Sigmoid colon (tissue), 7 donors: ENCODE results near the gene ADAT1. TPM values are rescaled to one million over a fixed set of nuclear protein-coding genes. Genes with fewer than 3 reads are reported as not detected.

Experiments
- DNase-seq: peaks from one replicate; pipeline ENCODE4 v3.0.0-alpha.2; 2019
- H3K27ac ChIP-seq, 4 donors: fragments of 200-600 bp; sonication (generic); one replicate each; pipeline ENCODE4 v1.5.1; 2016 to 2019; ENCODE audit warnings: mild to moderate bottlenecking in 1 of 4
- H3K27me3 ChIP-seq, 3 donors: fragments of 200-600 bp; sonication (generic); one replicate each; pipeline ENCODE4 v1.5.1; 2019; ENCODE audit warnings: mild to moderate bottlenecking in 1 of 3
- H3K36me3 ChIP-seq, 4 donors: fragments of 200-600 bp; sonication (generic); one replicate each; pipeline ENCODE4 v1.5.1; 2016 to 2019
- H3K4me1 ChIP-seq, 4 donors: fragments of 200-600 bp; sonication (generic); one replicate each; pipeline ENCODE4 v1.5.1; 2017 to 2019
- H3K4me3 ChIP-seq, 4 donors: fragments of 200-600 bp; sonication (generic); one replicate each; pipeline ENCODE4 v1.5.1; 2017 to 2019; ENCODE audit warnings: mild to moderate bottlenecking in 2 of 4, moderate library complexity in 1 of 4
- H3K9me3 ChIP-seq, 4 donors: fragments of 200-600 bp in 3 of 4; sonication (generic) in 3 of 4; one replicate each; pipeline versions ENCODE4 v1.5.1 to v1.6.1; 2013 to 2019
- EP300 ChIP-seq, 4 donors: sonication (generic); formaldehyde crosslinking; IDR thresholded peaks; one replicate each; pipeline ENCODE4 v1.6.1; 2017; ENCODE audit warnings: antibody characterized with exemption in 4 of 4
- POLR2A ChIP-seq, 2 donors: fragments of 450-650 bp; IDR thresholded peaks; one replicate each; pipeline ENCODE4 v1.6.1; 2016; ENCODE audit warnings: antibody characterized with exemption in 2 of 2, mild to moderate bottlenecking in 2 of 2, moderate library complexity in 2 of 2
- POLR2AphosphoS5 ChIP-seq, 4 donors: sonication (generic); formaldehyde crosslinking; IDR thresholded peaks; one replicate each; pipeline ENCODE4 v1.6.1; 2017; ENCODE audit warnings: antibody characterized with exemption in 4 of 4
- WGBS, 2 donors: extraction: QIAGEN DNeasy Blood & Tissue Kit; methylation state at CpG; one replicate each; pipeline ENCODE4 v1.1.7; 2013; 5-methylcytosine and 5-hydroxymethylcytosine counted together
- intact Hi-C: fragments of 100-400 bp; cut with DNase I; formaldehyde crosslinking; loops from one replicate; pipeline ENCODE4 v1.15.1; 2023
- polyA plus RNA-seq, 3 donors: library from polyadenylated mRNA; stranded (reverse); fragments of 200-250 nt; gene quantifications; one replicate each; pipeline ENCODE4 v1.2.3, GENCODE V29; 2013
- total RNA-seq, 4 donors: library from RNA; depleted of rRNA; stranded (reverse); fragments of >200 nt; gene quantifications; one replicate each; pipeline ENCODE4 v1.1.0, GENCODE V29; 2016
- TF ChIP-seq, protein P1 (sequence below), 4 experiments: fragments of 450-650 bp in 3 of 4; fragments of 200-600 bp in 1 of 4; IDR thresholded peaks; one replicate each; pipeline ENCODE4 v1.5.1; 2016 to 2019; ENCODE audit warnings: antibody characterized with exemption in 4 of 4, mild to moderate bottlenecking in 3 of 4, moderate library complexity in 2 of 4
- donor health status: healthy with polysubstance abuse.
- donor health status: Bipolar disorder and iron deficiency.
- donor health status: healthy.

ADAT1 gene
- total and polyA plus RNA-seq, 7 donors, result 10.2 to 38.5 (median 23.5) TPM

DNA sequence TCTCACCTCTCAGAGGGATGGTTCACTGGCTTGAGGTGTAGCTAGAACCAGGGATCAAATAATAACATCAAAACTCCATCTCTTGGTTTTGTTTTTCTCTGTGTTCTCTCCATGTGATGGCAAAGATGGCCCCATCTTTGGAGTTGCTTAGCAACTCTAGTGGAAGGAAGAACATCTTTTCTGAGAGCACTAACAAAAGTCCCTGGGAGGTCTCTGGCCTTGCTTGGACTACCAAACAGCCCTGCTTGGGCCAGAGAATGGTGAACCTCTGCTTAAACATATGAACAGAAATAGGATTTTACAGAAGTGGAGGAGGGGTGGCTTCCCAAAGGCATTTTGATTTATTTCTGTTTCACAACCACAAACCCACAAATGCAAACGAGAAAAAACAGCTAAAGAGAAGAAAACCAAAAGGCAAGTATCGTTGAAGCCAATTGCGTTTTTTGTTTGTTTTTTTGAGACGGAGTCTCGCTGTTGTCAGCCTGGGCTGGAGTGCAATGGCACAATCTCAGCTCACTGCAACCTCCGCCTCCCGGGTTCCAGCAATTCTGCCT is 43.7 kb downstream of the ADAT1 start:
- intact Hi-C loops, result loop anchor here (1.0 kb wide), 1 partner anchor 24 kb away; no protein-coding TSS in a partner anchor
- Histone ChIP-seq H3K9me3 (no peaks in the 10 kb centered on the region), H3K27ac (no peak overlapping the region), H3K4me1 (peaks cover 0 to 12% (median 3%) of the 10 kb centered on the region in 4 donors), H3K27me3 (no peaks in the 10 kb centered on the region), H3K36me3 (peaks cover 5 to 60% (median 35%) of the 10 kb centered on the region in 4 donors), H3K4me3 (no peak overlapping the region)
- no peak for TF ChIP-seq EP300 (IDR thresholded peaks at IDR 0.05)
- no peak for TF ChIP-seq POLR2AphosphoS5 (IDR thresholded peaks at IDR 0.05)
- no peak for TF ChIP-seq POLR2A (IDR thresholded peaks at IDR 0.05)
- TF ChIP-seq, protein P1, sequence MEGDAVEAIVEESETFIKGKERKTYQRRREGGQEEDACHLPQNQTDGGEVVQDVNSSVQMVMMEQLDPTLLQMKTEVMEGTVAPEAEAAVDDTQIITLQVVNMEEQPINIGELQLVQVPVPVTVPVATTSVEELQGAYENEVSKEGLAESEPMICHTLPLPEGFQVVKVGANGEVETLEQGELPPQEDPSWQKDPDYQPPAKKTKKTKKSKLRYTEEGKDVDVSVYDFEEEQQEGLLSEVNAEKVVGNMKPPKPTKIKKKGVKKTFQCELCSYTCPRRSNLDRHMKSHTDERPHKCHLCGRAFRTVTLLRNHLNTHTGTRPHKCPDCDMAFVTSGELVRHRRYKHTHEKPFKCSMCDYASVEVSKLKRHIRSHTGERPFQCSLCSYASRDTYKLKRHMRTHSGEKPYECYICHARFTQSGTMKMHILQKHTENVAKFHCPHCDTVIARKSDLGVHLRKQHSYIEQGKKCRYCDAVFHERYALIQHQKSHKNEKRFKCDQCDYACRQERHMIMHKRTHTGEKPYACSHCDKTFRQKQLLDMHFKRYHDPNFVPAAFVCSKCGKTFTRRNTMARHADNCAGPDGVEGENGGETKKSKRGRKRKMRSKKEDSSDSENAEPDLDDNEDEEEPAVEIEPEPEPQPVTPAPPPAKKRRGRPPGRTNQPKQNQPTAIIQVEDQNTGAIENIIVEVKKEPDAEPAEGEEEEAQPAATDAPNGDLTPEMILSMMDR (IDR thresholded peaks at IDR 0.05), result no peak
- 68 to 86% methylated on average over 7 of the region's 7 CpGs for WGBS, 2 donors
- no peak for DNase-seq

- H3K27ac ChIP-seq, result no peak overlapping the region
- WGBS, 2 donors, result 92 to 94% methylated on average over 2 of the region's 2 CpGs
- peaks cover 0 to 13% (median 3%) of the 10 kb centered on the region in 4 donors for H3K4me1 ChIP-seq
- H3K9me3 ChIP-seq, result no peaks in the 10 kb centered on the region
- no peaks in the 10 kb centered on the region for H3K27me3 ChIP-seq
- peaks cover 5 to 66% (median 38%) of the 10 kb centered on the region in 4 donors for H3K36me3 ChIP-seq
- intact Hi-C loops, result loop anchor here (1.0 kb wide), 1 partner anchor 23 kb away; no protein-coding TSS in a partner anchor
- no peak for TF ChIP-seq POLR2AphosphoS5 (IDR thresholded peaks at IDR 0.05)
- TF ChIP-seq EP300 (IDR thresholded peaks at IDR 0.05), result no peak
- TF ChIP-seq, protein P1 (IDR thresholded peaks at IDR 0.05), result no peak
- no peak for TF ChIP-seq POLR2A (IDR thresholded peaks at IDR 0.05)
- no peak overlapping the region for H3K4me3 ChIP-seq
- no peak for DNase-seq
Observed at GRCh38 chr16:75578725-75579124, 44.4 kb downstream of the ADAT1 start.

DNA sequence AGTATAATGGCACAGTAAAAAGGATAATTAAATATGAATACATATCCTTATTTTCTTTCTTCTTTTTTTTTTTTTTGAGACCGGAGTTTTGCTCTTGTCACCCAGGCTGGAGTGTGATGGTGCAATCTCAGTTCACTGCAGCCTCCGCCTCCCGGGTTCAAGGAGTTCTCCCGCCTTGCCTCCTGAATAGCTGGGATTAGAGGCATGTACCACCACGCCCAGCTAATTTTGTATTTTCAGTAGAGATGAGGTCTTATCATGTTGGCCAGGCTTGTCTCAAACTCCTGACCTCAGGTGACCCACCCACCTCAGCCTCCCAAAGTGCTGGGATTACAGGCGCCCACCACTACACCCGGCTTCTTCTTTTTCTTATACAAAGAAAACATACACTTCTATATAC is 44.9 kb downstream of the ADAT1 start:
- Histone ChIP-seq H3K36me3 (peaks cover 5 to 72% (median 43%) of the 10 kb centered on the region in 4 donors), H3K27ac (no peak overlapping the region), H3K4me1 (peaks cover 0 to 18% (median 7%) of the 10 kb centered on the region in 4 donors), H3K27me3 (no peaks in the 10 kb centered on the region), H3K9me3 (no peaks in the 10 kb centered on the region), H3K4me3 (no peak overlapping the region)
- 95% methylated on average over 7 of the region's 7 CpGs for WGBS, 2 donors
- TF ChIP-seq EP300 (IDR thresholded peaks at IDR 0.05) (no peak), POLR2AphosphoS5 (IDR thresholded peaks at IDR 0.05) (no peak)
- intact Hi-C loops, result no loop called here
- no peak for DNase-seq

GRCh38 chr16:75576384-75576811 is 46.7 kb downstream of the ADAT1 start:
- Histone ChIP-seq H3K27me3 (no peaks in the 10 kb centered on the region), H3K27ac (no peak overlapping the region), H3K36me3 (peaks cover 5 to 90% (median 56%) of the 10 kb centered on the region in 4 donors), H3K4me3 (no peak overlapping the region), H3K4me1 (peaks cover 0 to 32% (median 18%) of the 10 kb centered on the region in 4 donors), H3K9me3 (no peaks in the 10 kb centered on the region)
- no peak for DNase-seq
- intact Hi-C loops, result no loop called here
- TF ChIP-seq EP300 (IDR thresholded peaks at IDR 0.05), result no peak
- TF ChIP-seq, protein P1 (IDR thresholded peaks at IDR 0.05), result no peak
- 48 to 75% methylated on average over 3 of the region's 3 CpGs for WGBS, 2 donors

GRCh38 chr16:75575958-75576357 is 47.1 kb downstream of the ADAT1 start:
- H3K27me3 ChIP-seq, result no peaks in the 10 kb centered on the region
- intact Hi-C loops, result no loop called here
- H3K4me3 ChIP-seq, result no peak overlapping the region
- WGBS, 2 donors, result 69 to 71% methylated on average over 3 of the region's 3 CpGs
- H3K27ac ChIP-seq, result no peak overlapping the region
- no peak for TF ChIP-seq POLR2A (IDR thresholded peaks at IDR 0.05)
- TF ChIP-seq POLR2AphosphoS5 (IDR thresholded peaks at IDR 0.05), result no peak
- TF ChIP-seq EP300 (IDR thresholded peaks at IDR 0.05), result no peak
- TF ChIP-seq, protein P1 (IDR thresholded peaks at IDR 0.05), result no peak
- H3K9me3 ChIP-seq, result no peaks in the 10 kb centered on the region
- no peak for DNase-seq
- H3K4me1 ChIP-seq, result peaks cover 0 to 36% (median 20%) of the 10 kb centered on the region in 4 donors
- H3K36me3 ChIP-seq, result peaks cover 5 to 94% (median 58%) of the 10 kb centered on the region in 4 donors
